CD4-positive, alpha-beta T cell treated with Interleukin-21 for 1 hour (primary cell): Measurements from ENCODE around the gene EVA1C.
A peak's percentile ranks its signal among the peaks of the same experiment; 100 is the strongest.
"Not testable (repeated sequence)": the region's sequence is repeated elsewhere in the genome, so short reads cannot be mapped to it uniquely, and the experiment has no call there.

ENCODE experiments used
- DNase-seq: peaks from one replicate; pipeline ENCODE4 v3.0.0-alpha.2; 2020

EVA1C gene

GRCh38 chr21:32534113-32534512 is 121.6 kb downstream of the EVA1C start:
- DNase-seq: no peak

GRCh38 chr21:32535612-32536011 is 123.1 kb downstream of the EVA1C start:
- no peak for DNase-seq

- DNase-seq: no peak
Measured at GRCh38 chr21:32537569-32537881, 125.0 kb downstream of the EVA1C start.

GRCh38 chr21:32538147-32538792 is 125.8 kb downstream of the EVA1C start:
- DNase-seq: peak; percentile 34

- no peak for DNase-seq
Measured at GRCh38 chr21:32539378-32539777, 126.9 kb downstream of the EVA1C start.

- not testable (repeated sequence) for DNase-seq
Measured at GRCh38 chr21:32543056-32543455, 130.6 kb downstream of the EVA1C start.

- no peak for DNase-seq
Measured at GRCh38 chr21:32543975-32544374, 131.5 kb downstream of the EVA1C start.

- DNase-seq: no peak
Measured at GRCh38 chr21:32544697-32545096, 132.2 kb downstream of the EVA1C start.

- DNase-seq: no peak
Measured at GRCh38 chr21:32545948-32546441, 133.5 kb downstream of the EVA1C start.

- DNase-seq: no peak
Measured at GRCh38 chr21:32547018-32547417, 134.5 kb downstream of the EVA1C start.

- no peak for DNase-seq
Measured at GRCh38 chr21:32548978-32549377, 136.5 kb downstream of the EVA1C start.

GRCh38 chr21:32549440-32549839 is 136.9 kb downstream of the EVA1C start:
- no peak for DNase-seq

GRCh38 chr21:32549886-32550285 is 137.4 kb downstream of the EVA1C start:
- DNase-seq: no peak

- no peak for DNase-seq
Measured at GRCh38 chr21:32554832-32555638, 142.5 kb downstream of the EVA1C start.

GRCh38 chr21:32558106-32558505 is 145.6 kb downstream of the EVA1C start:
- no peak for DNase-seq

GRCh38 chr21:32559006-32559610 is 146.6 kb downstream of the EVA1C start:
- DNase-seq: no peak

- DNase-seq: no peak
Measured at GRCh38 chr21:32560896-32561295, 148.4 kb downstream of the EVA1C start.

GRCh38 chr21:32561476-32561875 is 149.0 kb downstream of the EVA1C start:
- DNase-seq: not testable (repeated sequence)

- DNase-seq: peak; percentile 17
Measured at GRCh38 chr21:32562426-32562825, 149.9 kb downstream of the EVA1C start.

GRCh38 chr21:32562915-32563314 is 150.4 kb downstream of the EVA1C start:
- peak; percentile 13 for DNase-seq
